Left ventricle myocardium inferior (tissue), 1 donor: ENCODE results near the gene YPEL2. TPM values are rescaled to one million over a fixed set of nuclear protein-coding genes. Genes with fewer than 3 reads are reported as not detected.
A peak's percentile ranks its signal among the peaks of the same experiment; 100 is the strongest.

Experiments used
- DNase-seq: peaks from one replicate; pipeline ENCODE4 v3.0.0-alpha.2; 2020
- H3K27ac ChIP-seq: fragments of 200-600 bp; replicated peaks from 2 replicates; pipeline ENCODE4 v1.8.0; 2021
- H3K27me3 ChIP-seq: fragments of 200-600 bp; 2 replicates; pipeline ENCODE4 v1.8.0; 2021; ENCODE audit warnings: low read depth
- H3K36me3 ChIP-seq: fragments of 200-600 bp; 2 replicates; pipeline ENCODE4 v1.8.0; 2021
- H3K4me1 ChIP-seq: fragments of 200-600 bp; 2 replicates; pipeline ENCODE4 v1.8.0; 2021
- H3K4me3 ChIP-seq: fragments of 200-600 bp; 2 replicates; pipeline ENCODE4 v1.8.0; 2021; ENCODE audit warnings: mild to moderate bottlenecking, moderate library complexity
- H3K9me3 ChIP-seq: fragments of 200-600 bp; replicated peaks from 2 replicates; pipeline ENCODE4 v1.8.0; 2021
- intact Hi-C: fragments of 100-400 bp; cut with micrococcal nuclease; formaldehyde crosslinking; loops from one replicate; pipeline ENCODE4 v1.11.0; 2022
- total RNA-seq: library from RNA; stranded (reverse); fragmentation: NEBNext Ultra II Directional; extraction: Animal tissue kit (Norgen Biotek cat#: 25700); gene quantifications from one replicate; pipeline ENCODE4 v1.2.1, GENCODE V29; 2021
- TF ChIP-seq, protein P1 (sequence below): fragments of 200-600 bp; IDR thresholded peaks from 2 replicates; pipeline ENCODE4 v1.8.0; 2021; ENCODE audit warnings: antibody characterized with exemption, mild to moderate bottlenecking, borderline replicate concordance
- donor health status: DM: no; HTN: yes; CAD: no; lungs with severe emphysema.

Gene YPEL2
- total RNA-seq, 1 donor from 2014 or later: 36.3 TPM

DNA sequence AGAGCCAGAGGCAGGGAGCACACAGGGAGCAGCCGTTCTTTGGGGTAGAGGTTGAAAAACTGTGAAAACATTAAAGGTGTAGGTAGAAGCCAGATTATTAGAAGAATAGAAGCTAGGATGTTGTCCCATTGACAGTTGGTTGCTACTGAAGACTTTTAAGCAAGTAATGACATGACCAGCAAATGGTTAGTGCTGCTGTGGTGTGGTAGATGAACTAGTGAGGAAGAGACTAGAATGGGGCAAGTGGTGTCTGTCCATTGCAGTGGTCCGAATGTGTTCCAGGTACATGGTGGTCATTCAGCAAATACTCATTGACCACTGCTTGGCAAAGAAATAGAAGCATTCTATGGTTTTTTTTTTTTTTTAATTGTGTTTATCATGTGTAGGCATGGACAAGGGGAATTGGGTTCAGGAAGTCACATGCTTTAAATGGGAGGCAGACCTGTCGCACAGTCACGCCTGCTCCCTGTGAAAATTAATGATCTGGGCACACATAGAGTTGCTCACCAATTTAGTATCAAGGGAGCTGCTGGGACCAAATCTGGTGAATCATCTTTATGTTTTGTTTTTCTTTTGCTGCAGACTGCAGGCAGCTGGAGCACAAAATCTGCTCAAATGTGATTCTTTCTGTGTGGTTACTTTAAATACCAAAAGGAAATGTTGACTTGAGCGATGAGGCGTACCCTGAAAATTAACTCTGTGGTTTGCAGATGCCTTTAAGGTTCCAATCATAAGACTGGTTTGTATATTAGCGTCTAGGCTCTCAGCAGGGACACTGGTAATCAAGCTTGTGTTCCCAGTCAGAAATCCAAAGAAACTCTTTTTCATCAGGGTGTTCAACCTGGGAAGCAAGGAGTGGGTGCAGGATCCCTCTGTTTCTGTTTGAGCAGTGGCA, 30.7 kb downstream of the YPEL2 start:
- peak overlapping the region; percentile 97 for H3K27ac ChIP-seq
- no peak for DNase-seq
- peak overlapping the region; percentile 13 for H3K4me3 ChIP-seq
- H3K4me1 ChIP-seq: peaks cover 99% of the 10 kb centered on the region
- H3K9me3 ChIP-seq: no peaks in the 10 kb centered on the region
- TF ChIP-seq, protein P1, sequence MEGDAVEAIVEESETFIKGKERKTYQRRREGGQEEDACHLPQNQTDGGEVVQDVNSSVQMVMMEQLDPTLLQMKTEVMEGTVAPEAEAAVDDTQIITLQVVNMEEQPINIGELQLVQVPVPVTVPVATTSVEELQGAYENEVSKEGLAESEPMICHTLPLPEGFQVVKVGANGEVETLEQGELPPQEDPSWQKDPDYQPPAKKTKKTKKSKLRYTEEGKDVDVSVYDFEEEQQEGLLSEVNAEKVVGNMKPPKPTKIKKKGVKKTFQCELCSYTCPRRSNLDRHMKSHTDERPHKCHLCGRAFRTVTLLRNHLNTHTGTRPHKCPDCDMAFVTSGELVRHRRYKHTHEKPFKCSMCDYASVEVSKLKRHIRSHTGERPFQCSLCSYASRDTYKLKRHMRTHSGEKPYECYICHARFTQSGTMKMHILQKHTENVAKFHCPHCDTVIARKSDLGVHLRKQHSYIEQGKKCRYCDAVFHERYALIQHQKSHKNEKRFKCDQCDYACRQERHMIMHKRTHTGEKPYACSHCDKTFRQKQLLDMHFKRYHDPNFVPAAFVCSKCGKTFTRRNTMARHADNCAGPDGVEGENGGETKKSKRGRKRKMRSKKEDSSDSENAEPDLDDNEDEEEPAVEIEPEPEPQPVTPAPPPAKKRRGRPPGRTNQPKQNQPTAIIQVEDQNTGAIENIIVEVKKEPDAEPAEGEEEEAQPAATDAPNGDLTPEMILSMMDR: no peak
- no peaks in the 10 kb centered on the region for H3K27me3 ChIP-seq
- peaks cover 6% of the 10 kb centered on the region for H3K36me3 ChIP-seq
- intact Hi-C loops: no loop called here

GRCh38 chr17:59362811-59363205, 31.4 kb downstream of the YPEL2 start:
- Histone ChIP-seq H3K4me3 (peak overlapping the region; percentile 13), H3K4me1 (peaks cover 99% of the 10 kb centered on the region), H3K9me3 (no peaks in the 10 kb centered on the region), H3K27me3 (no peaks in the 10 kb centered on the region), H3K27ac (peak overlapping the region; percentile 97), H3K36me3 (peaks cover 6% of the 10 kb centered on the region)
- intact Hi-C loops: no loop called here
- TF ChIP-seq, protein P1: no peak
- no peak for DNase-seq

DNA sequence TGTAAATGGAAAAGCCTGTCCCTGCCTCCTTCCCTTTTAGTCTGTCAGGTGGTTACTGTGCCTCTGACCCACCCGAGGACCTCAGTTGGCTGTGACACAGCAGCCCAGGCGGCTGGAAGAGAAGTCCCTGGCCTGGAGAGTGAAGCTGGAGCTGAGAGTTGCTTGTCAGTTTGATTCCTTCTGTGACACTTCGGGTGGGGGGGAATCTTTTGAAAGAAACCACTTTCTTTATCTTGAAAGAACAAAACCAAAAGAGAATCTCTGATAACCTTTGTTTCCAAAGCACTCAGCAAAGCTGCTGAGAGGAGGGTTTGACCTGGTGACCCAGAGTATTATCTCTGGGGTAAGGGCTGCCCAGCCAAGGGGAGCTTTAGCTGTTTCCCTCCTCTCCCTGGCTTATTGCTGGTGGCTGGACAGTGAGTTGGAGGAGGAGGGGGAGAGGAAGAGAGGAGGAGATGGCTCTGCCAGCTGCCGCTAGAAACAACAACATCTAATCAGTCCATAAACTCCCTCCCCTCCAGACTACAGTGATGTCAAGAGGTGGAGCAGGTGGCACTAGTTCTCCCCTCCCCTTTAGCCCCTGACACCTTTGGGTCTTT, 34.0 kb downstream of the YPEL2 start:
- no peak for DNase-seq
- Histone ChIP-seq H3K36me3 (no peaks in the 10 kb centered on the region), H3K4me3 (peak overlapping the region; percentile 35), H3K4me1 (peaks cover 100% of the 10 kb centered on the region), H3K27ac (peak overlapping the region; percentile 97), H3K9me3 (no peaks in the 10 kb centered on the region), H3K27me3 (no peaks in the 10 kb centered on the region)
- TF ChIP-seq, protein P1: no peak
- intact Hi-C loops: loop anchor here (5.0 kb wide), 1 partner anchor 33 kb away; the partner anchor contains the start of gene YPEL2

DNA sequence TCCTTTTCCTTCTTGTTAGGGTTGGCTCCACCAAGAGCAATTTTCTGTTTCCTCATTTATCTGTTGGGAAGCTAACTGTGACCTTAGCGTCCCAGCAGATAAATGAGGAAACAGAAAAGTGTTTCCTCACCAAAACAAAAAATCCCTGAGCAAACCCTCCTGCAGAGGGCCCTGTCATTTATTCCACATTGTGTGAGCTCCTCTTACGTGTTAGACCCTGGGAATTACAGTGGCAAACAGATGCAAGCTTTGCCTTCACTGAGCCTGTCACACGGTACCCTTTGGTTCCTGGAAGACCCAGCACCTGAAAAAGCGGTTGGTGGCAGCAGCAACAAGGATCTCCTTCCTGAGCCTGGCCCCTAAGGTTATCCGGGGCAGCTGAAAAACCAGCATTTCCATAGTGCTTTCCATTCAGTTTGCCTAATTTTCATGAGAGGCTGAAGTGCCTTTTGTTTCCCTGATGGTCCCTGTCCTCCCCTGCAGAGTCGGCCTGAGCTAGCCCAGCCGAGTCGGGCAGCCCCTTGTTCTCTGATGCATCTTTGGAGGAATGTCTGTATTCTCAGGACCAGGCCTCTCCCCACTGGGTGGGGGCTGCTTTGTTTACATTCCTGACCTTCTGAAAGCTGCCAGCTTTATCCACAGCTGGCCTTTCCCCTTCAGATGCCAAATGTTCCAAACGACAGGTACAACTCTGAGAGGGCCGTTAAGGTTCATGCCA, 34.7 kb downstream of the YPEL2 start:
- Histone ChIP-seq H3K27ac (peak overlapping the region; percentile 97), H3K9me3 (no peaks in the 10 kb centered on the region), H3K4me1 (peaks cover 100% of the 10 kb centered on the region), H3K27me3 (no peaks in the 10 kb centered on the region), H3K36me3 (no peaks in the 10 kb centered on the region), H3K4me3 (peak overlapping the region; percentile 35)
- TF ChIP-seq, protein P1: no peak
- DNase-seq: no peak
- intact Hi-C loops: loop anchor here (5.0 kb wide), 1 partner anchor 34 kb away; the partner anchor contains the start of gene YPEL2
